Thoracic aorta (tissue), 2 donors: ENCODE results near the gene TUNAR. TPM values are rescaled to one million over a fixed set of nuclear protein-coding genes. Genes with fewer than 3 reads are reported as not detected.

Source experiments
- ATAC-seq: fragments of 150-250 bp; one replicate; pipeline ENCODE4 v1.8.0; 2017; ENCODE audit warnings: low read depth; ENCODE audit not compliant: insufficient number of reproducible peaks, low FRiP score
- DNase-seq: peaks from one replicate; pipeline ENCODE4 v3.0.0-alpha.2; 2020; ENCODE audit warnings: low spot score
- H3K27ac ChIP-seq, 2 donors: fragments of 200-600 bp; sonication (generic); 1 replicate in 1 of 2; 2 replicates in 1 of 2; pipeline ENCODE4 v1.5.1; 2016; ENCODE audit warnings: mild to moderate bottlenecking in 2 of 2, moderate library complexity in 2 of 2
- H3K27me3 ChIP-seq: fragments of 200-600 bp; sonication (generic); replicated peaks from 2 replicates; pipeline ENCODE4 v1.6.0; 2016; ENCODE audit warnings: mild to moderate bottlenecking; ENCODE audit not compliant: insufficient read depth
- H3K36me3 ChIP-seq: fragments of 200-600 bp; sonication (generic); one replicate; pipeline ENCODE4 v1.5.1; 2016
- H3K4me1 ChIP-seq, 2 donors: fragments of 200-600 bp; sonication (generic); 1 replicate in 1 of 2; 2 replicates in 1 of 2; pipeline versions ENCODE4 v1.5.1 to v1.6.0; 2016; ENCODE audit warnings: low read depth in 2 of 2, mild to moderate bottlenecking in 1 of 2; ENCODE audit not compliant: control insufficient read depth in 1 of 2
- H3K4me3 ChIP-seq: fragments of 200-600 bp; sonication (generic); 2 replicates; pipeline ENCODE4 v1.5.1; 2016; ENCODE audit warnings: mild to moderate bottlenecking
- H3K9me3 ChIP-seq: fragments of 200-600 bp; sonication (generic); 2 replicates; pipeline ENCODE4 v1.5.1; 2016
- CTCF ChIP-seq: fragments of 200-600 bp; sonication (generic); IDR thresholded peaks from one replicate; pipeline ENCODE4 v1.5.1; 2019; ENCODE audit warnings: antibody characterized with exemption
- total RNA-seq, 2 donors: library from RNA; depleted of rRNA; stranded (reverse); fragments of >200 nt; gene quantifications; one replicate each; pipeline versions ENCODE4 v1.1.0 to v1.2.3, GENCODE V29; 2016

The TUNAR gene
- total RNA-seq, 2 donors from 2014 or later = not detected

- H3K4me3 ChIP-seq = no peak overlapping the region
- H3K27me3 ChIP-seq = no peaks in the 10 kb centered on the region
- DNase-seq (no peak), ATAC-seq (no peak)
- no peak overlapping the region for H3K27ac ChIP-seq
- TF ChIP-seq CTCF = no peak
- no peaks in the 10 kb centered on the region for H3K36me3 ChIP-seq
- H3K4me1 ChIP-seq = no peaks in the 10 kb centered on the region
- no peaks in the 10 kb centered on the region for H3K9me3 ChIP-seq
Observed at GRCh38 chr14:95869776-95870175, 6.9 kb upstream of the TUNAR start.

GRCh38 chr14:95870772-95871171, 5.9 kb upstream of the TUNAR start:
- H3K4me3 ChIP-seq = no peak overlapping the region
- H3K27ac ChIP-seq = no peak overlapping the region
- H3K27me3 ChIP-seq = peaks cover 6% of the 10 kb centered on the region
- DNase-seq = no peak
- no peak for ATAC-seq
- H3K4me1 ChIP-seq = no peaks in the 10 kb centered on the region
- no peaks in the 10 kb centered on the region for H3K9me3 ChIP-seq
- no peaks in the 10 kb centered on the region for H3K36me3 ChIP-seq
- TF ChIP-seq CTCF = no peak

- no peak overlapping the region for H3K4me3 ChIP-seq
- DNase-seq = no peak
- H3K36me3 ChIP-seq = no peaks in the 10 kb centered on the region
- H3K9me3 ChIP-seq = no peaks in the 10 kb centered on the region
- H3K4me1 ChIP-seq = peaks cover 0 to 5% of the 10 kb centered on the region in 2 donors
- peaks cover 8% of the 10 kb centered on the region for H3K27me3 ChIP-seq
- no peak for ATAC-seq
- TF ChIP-seq CTCF = no peak
- no peak overlapping the region for H3K27ac ChIP-seq
Observed at GRCh38 chr14:95871531-95871930, 5.1 kb upstream of the TUNAR start.

- no peak for TF ChIP-seq CTCF
- Histone ChIP-seq H3K36me3 (no peaks in the 10 kb centered on the region), H3K4me1 (peaks cover 0 to 10% of the 10 kb centered on the region in 2 donors), H3K27me3 (peaks cover 8% of the 10 kb centered on the region), H3K9me3 (no peaks in the 10 kb centered on the region), H3K4me3 (no peak overlapping the region), H3K27ac (no peak overlapping the region)
- no peak for DNase-seq
- no peak for ATAC-seq
Observed at GRCh38 chr14:95872777-95873176, 3.9 kb upstream of the TUNAR start.

GRCh38 chr14:95875831-95876760, 536 bp upstream of the TUNAR start:
- peak overlapping the region; percentile 56 for H3K4me3 ChIP-seq

More at GRCh38 chr14:95875831-95876760, 536 bp upstream of the TUNAR start:
- Histone ChIP-seq H3K9me3 (no peaks in the 10 kb centered on the region), H3K36me3 (no peaks in the 10 kb centered on the region), H3K4me1 (peaks cover 0 to 10% of the 10 kb centered on the region in 2 donors), H3K27me3 (peaks cover 8% of the 10 kb centered on the region), H3K27ac (no peak overlapping the region)
- DNase-seq (no peak), ATAC-seq (no peak)
- TF ChIP-seq CTCF = no peak
